ENCODE results near the gene LAX1. TPM values are rescaled to one million over a fixed set of nuclear protein-coding genes. Genes with fewer than 3 reads are reported as not detected.
"Not testable (repeated sequence)": the region's sequence is repeated elsewhere in the genome, so short reads cannot be mapped to it uniquely, and the experiment has no call there.

The LAX1 gene
- total and polyA plus RNA-seq, 2 of the 4 experiments (the other 2 are of a cell fraction), result 0.03 TPM; not detected in 1

GRCh38 chr1:203751618-203752361, 13.2 kb upstream of the LAX1 start:
- H2AK5ac ChIP-seq (ENCODE audit: low read depth, low read length); H2AFZ ChIP-seq (replicated peaks; ENCODE audit: low read length, poor library complexity); H3K9me3 ChIP-seq (ENCODE audit: control insufficient read depth, insufficient read depth, low read length); H3K18ac ChIP-seq (ENCODE audit: low read depth, low read length); H4K5ac ChIP-seq (ENCODE audit: low read depth, low read length); H3K9ac ChIP-seq (ENCODE audit: low read depth, low read length); H4K8ac ChIP-seq (ENCODE audit: low read depth in 2 of 2, low read length in 2 of 2); H4K20me1 ChIP-seq (ENCODE audit: insufficient read depth, low read length); H3K79me1 ChIP-seq (ENCODE audit: low read depth in 1 of 2, low read length in 2 of 2); in situ Hi-C loops (cut with MboI; ENCODE audit: low sequenced_read_pairs); CTCF ChIA-PET; H3K27ac ChIP-seq (ENCODE audit: insufficient read depth, low read length); H3K4me3 ChIP-seq (ENCODE audit: insufficient read depth, low read depth, low read length); H3K4ac ChIP-seq (ENCODE audit: low read depth, low read length); H3K56ac ChIP-seq (ENCODE audit: extremely low read depth, insufficient read depth, low read length); H3K9me1 ChIP-seq (ENCODE audit: insufficient read depth, low read length); H2BK5ac ChIP-seq (ENCODE audit: low read depth, low read length, poor library complexity, severe bottlenecking); H2BK15ac ChIP-seq (ENCODE audit: low read depth, low read length); H2BK120ac ChIP-seq (ENCODE audit: low read depth, low read length); H3K23ac ChIP-seq (ENCODE audit: low read depth, low read length); H3K27me3 ChIP-seq (ENCODE audit: control insufficient read depth, insufficient read depth, low read length); H4K91ac ChIP-seq (ENCODE audit: insufficient read depth, low read depth, low read length); DNase-seq; BruUV-seq (replicated peaks); dilution Hi-C loops (cut with HindIII; ENCODE audit: low sequenced_read_pairs, unreplicated experiment); H3K4me2 ChIP-seq (ENCODE audit: low read depth, low read length); H2BK20ac ChIP-seq (ENCODE audit: low read depth, low read length); H3K14ac ChIP-seq (replicated peaks; ENCODE audit: low read depth, low read length); H3K36me3 ChIP-seq (ENCODE audit: control insufficient read depth, insufficient read depth, low read length); ATAC-seq (ENCODE audit: low read depth); H2AK9ac ChIP-seq (replicated peaks; ENCODE audit: low read depth, low read length, poor library complexity); H3K4me1 ChIP-seq (ENCODE audit: control insufficient read depth, insufficient read depth, low read length): not testable (repeated sequence)
- POLR2A ChIA-PET (ENCODE audit: unreplicated experiment), result interaction anchor here (0.6 kb wide), 1 partner anchor 194 kb away, joined by 6 read pairs; no protein-coding TSS in a partner anchor
- intact Hi-C loops (cut with micrococcal nuclease), result loop anchor here (1.0 kb wide), 1 partner anchor 44 kb away; the partner anchor contains the start of genes ZBED6 and ZC3H11A
- no CpG with 5 or more reads among the region's 5 CpGs for WGBS, 2 experiments (ENCODE audit: extremely low coverage in 2 of 2, insufficient read length in 1 of 2)
